ENCODE measurements around the gene PGAM5.
"Not testable (repeated sequence)": the region's sequence is repeated elsewhere in the genome, so short reads cannot be mapped to it uniquely, and the experiment has no call there.

Gene PGAM5

GRCh38 chr12:132747896-132748295 lies 37.3 kb downstream of the PGAM5 start:
- no peak for DNase-seq (ENCODE audit: low read depth)

GRCh38 chr12:132748319-132748718 lies 37.7 kb downstream of the PGAM5 start:
- no peak for DNase-seq (ENCODE audit: low read depth)

GRCh38 chr12:132753670-132754069 lies 43.0 kb downstream of the PGAM5 start:
- DNase-seq (ENCODE audit: low read depth): not testable (repeated sequence)

- DNase-seq (ENCODE audit: low read depth): no peak
Measured at GRCh38 chr12:132754160-132754932, 43.7 kb downstream of the PGAM5 start.

GRCh38 chr12:132758825-132759224 lies 48.2 kb downstream of the PGAM5 start:
- not testable (repeated sequence) for DNase-seq (ENCODE audit: low read depth)

- no peak for DNase-seq (ENCODE audit: low read depth)
Measured at GRCh38 chr12:132759359-132759758, 48.7 kb downstream of the PGAM5 start.

- DNase-seq (ENCODE audit: low read depth): peak; percentile 52
Measured at GRCh38 chr12:132761032-132761920, 50.6 kb downstream of the PGAM5 start, which contains the start of gene ANKLE2. Gene ANKLE2 (minus strand): TSS chr12:132761832. CDS start chr12:132761798, 34 bp downstream.

- peak; percentile 77 for DNase-seq (ENCODE audit: low read depth)
Measured at GRCh38 chr12:132761921-132762583, 51.4 kb downstream of the PGAM5 start.

GRCh38 chr12:132764231-132764630 lies 53.6 kb downstream of the PGAM5 start:
- no peak for DNase-seq (ENCODE audit: low read depth)

- DNase-seq (ENCODE audit: low read depth): no peak
Measured at GRCh38 chr12:132765361-132765760, 54.7 kb downstream of the PGAM5 start.

GRCh38 chr12:132766380-132767085 lies 55.9 kb downstream of the PGAM5 start:
- DNase-seq (ENCODE audit: low read depth): no peak

- DNase-seq (ENCODE audit: low read depth): no peak
Measured at GRCh38 chr12:132771126-132771838, 60.6 kb downstream of the PGAM5 start.
